ENCODE results near the gene RNF125. TPM values are rescaled to one million over a fixed set of nuclear protein-coding genes. Genes with fewer than 3 reads are reported as not detected.

RNF125 gene
- total RNA-seq, 1 donor from 2014 or later, result 1.7 TPM

Other genes with a start within 250 kb of the RNF125 start
- gene TRAPPC8, start 75.7 kb upstream of the RNF125 start, total RNA-seq, result 76.5 TPM
- gene RNF138, start 73.0 kb downstream of the RNF125 start, total RNA-seq, result 39.1 TPM
- under 0.01 TPM for gene MEP1B, start 171.2 kb downstream of the RNF125 start, total RNA-seq